Right atrium auricular region (tissue), 2 donors: ENCODE measurements around the gene PNMA6F. TPM values are rescaled to one million over a fixed set of nuclear protein-coding genes. Genes with fewer than 3 reads are reported as not detected.
"Not testable (repeated sequence)": the region's sequence is repeated elsewhere in the genome, so short reads cannot be mapped to it uniquely, and the experiment has no call there.

Experiments
- DNase-seq: peaks from one replicate; pipeline ENCODE4 v3.0.0-alpha.2; 2019; ENCODE audit warnings: low spot score
- H3K27ac ChIP-seq, 2 donors: fragments of 200-600 bp; sonication (generic); 1 replicate in 1 of 2; 2 replicates in 1 of 2; pipeline ENCODE4 v1.5.1; 2016 to 2019
- H3K27me3 ChIP-seq, 2 donors: fragments of 200-600 bp; sonication (generic); one replicate each; pipeline versions ENCODE4 v1.5.1 to v1.6.0; 2017 to 2019
- H3K36me3 ChIP-seq: fragments of 200-600 bp; sonication (generic); one replicate; pipeline ENCODE4 v1.5.1; 2016
- H3K4me1 ChIP-seq, 2 donors: fragments of 200-600 bp; sonication (generic); one replicate each; pipeline versions ENCODE4 v1.5.1 to v1.6.0; 2017 to 2019
- H3K4me3 ChIP-seq, 2 donors: fragments of 200-600 bp; sonication (generic); 1 replicate in 1 of 2; 2 replicates in 1 of 2; pipeline ENCODE4 v1.5.1; 2017 to 2019; ENCODE audit warnings: mild to moderate bottlenecking in 1 of 2, moderate library complexity in 1 of 2
- H3K9me3 ChIP-seq, 2 donors: fragments of 200-600 bp; sonication (generic); one replicate each; pipeline ENCODE4 v1.5.1; 2019
- total RNA-seq, 2 donors: library from RNA; depleted of rRNA; stranded (reverse); fragments of >200 nt; gene quantifications; one replicate each; pipeline ENCODE4 v1.1.0, GENCODE V29; 2016

Gene PNMA6F
- total RNA-seq, 2 donors from 2014 or later, result not detected

DNA sequence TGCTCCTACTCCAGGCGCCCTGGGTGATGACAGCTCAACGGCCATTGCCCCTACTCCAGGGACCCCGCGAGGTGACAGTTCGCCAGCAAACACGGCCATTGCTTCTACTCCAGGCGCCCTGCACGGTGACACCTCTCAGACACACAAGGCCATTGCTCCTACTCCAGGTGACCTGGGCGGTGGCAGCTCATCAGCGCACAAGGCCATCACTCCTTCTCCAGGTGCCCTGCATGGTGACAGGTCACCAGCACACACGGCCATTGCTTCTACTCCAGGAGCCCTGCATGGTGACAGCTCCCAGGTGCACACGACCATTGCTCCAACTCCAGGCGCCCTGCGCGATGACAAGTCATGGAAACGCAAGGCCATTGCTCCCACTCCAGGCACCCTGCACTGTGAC is 46.1 kb downstream of the PNMA6F start:
- H3K4me1 ChIP-seq, result not testable (repeated sequence)

DNA sequence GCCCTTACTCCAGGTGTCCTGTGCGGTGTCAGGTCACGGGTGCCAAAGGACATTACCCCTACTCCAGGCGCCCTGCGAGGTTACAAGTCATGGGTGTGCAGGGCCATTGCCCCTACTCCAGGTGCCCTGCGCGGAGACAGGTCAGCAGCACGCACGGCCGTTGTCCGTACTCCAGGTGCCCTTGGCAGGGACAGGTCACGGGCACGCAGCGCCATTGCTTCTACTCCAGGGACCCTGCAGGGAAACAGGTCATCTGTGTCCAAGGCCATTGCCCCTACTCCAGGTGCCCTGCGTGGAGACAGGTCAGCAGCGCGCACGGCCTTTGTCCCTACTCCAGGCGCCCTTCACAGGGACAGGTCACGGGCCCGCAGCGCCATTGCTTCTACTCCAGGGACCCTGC is 49.0 kb downstream of the PNMA6F start:
- not testable (repeated sequence) for H3K4me3 ChIP-seq, H3K4me1 ChIP-seq, H3K27ac ChIP-seq, H3K27me3 ChIP-seq, H3K36me3 ChIP-seq, DNase-seq, H3K9me3 ChIP-seq

More for the DNA sequence above, 46.1 kb downstream of the PNMA6F start:
- not testable (repeated sequence) for H3K9me3 ChIP-seq, H3K36me3 ChIP-seq, DNase-seq, H3K4me3 ChIP-seq, H3K27me3 ChIP-seq, H3K27ac ChIP-seq

- H3K4me1 ChIP-seq, H3K9me3 ChIP-seq, DNase-seq, H3K27ac ChIP-seq, H3K36me3 ChIP-seq, H3K4me3 ChIP-seq, H3K27me3 ChIP-seq: not testable (repeated sequence)
Observed at GRCh38 chrX:153272070-153272469, 49.5 kb downstream of the PNMA6F start.

Other genes with a start within 250 kb of the PNMA6F start
- 1 to 10 TPM; 1.7 to 2.9 TPM for gene PNMA6A, start 249.3 kb downstream of the PNMA6F start, total RNA-seq
- gene MAGEA1, start 142.5 kb downstream of the PNMA6F start, total RNA-seq, result not detected
- gene ZNF275, start 12.4 kb upstream of the PNMA6F start, total RNA-seq, result 1 to 10 TPM; 5.9 to 7.2 TPM
- not detected for gene PNMA6E, start 79.6 kb upstream of the PNMA6F start, total RNA-seq
- 1 to 10 TPM in 1 of 2 donors, under 1 TPM in 1; 0.85 to 1.6 TPM for gene ZFP92, start 89.7 kb upstream of the PNMA6F start, total RNA-seq
- under 1 TPM in 1 of 2 donors, not detected in 1; 0.94 TPM for gene TREX2, start 124.3 kb upstream of the PNMA6F start, total RNA-seq
- gene HAUS7, start 148.8 kb upstream of the PNMA6F start, total RNA-seq, result 10 to 100 TPM; 10.5 to 15.9 TPM
- gene BGN, start 173.2 kb upstream of the PNMA6F start, total RNA-seq, result 100 to 1,000 TPM; 141 to 206 TPM
- not detected for gene ATP2B3, start 195.9 kb upstream of the PNMA6F start, total RNA-seq